GM19452 (cell line): ENCODE measurements around the gene SDR39U1.
"Not testable (repeated sequence)": the region's sequence is repeated elsewhere in the genome, so short reads cannot be mapped to it uniquely, and the experiment has no call there.

Experiments used
- ATAC-seq: cut with Tn5 transposase; IDR thresholded peaks from one replicate; pipeline ENCODE4 v1.9.1; 2021; ENCODE audit not compliant: unreplicated experiment

The SDR39U1 gene

GRCh38 chr14:24442240-24443052, at the start of gene SDR39U1:
TSS of gene SDR39U1 (minus strand) at chr14:24442776. CDS start at chr14:24442769, 7 bp downstream.
- peak; percentile 88 for ATAC-seq

- ATAC-seq: not testable (repeated sequence)
These were observed 49.2 kb upstream of the SDR39U1 start for GRCh38 chr14:24491586-24492408.

- ATAC-seq: no peak
These were observed 41.2 kb upstream of the SDR39U1 start for GRCh38 chr14:24483604-24484252.

GRCh38 chr14:24482699-24483303, 40.2 kb upstream of the SDR39U1 start:
- ATAC-seq: not testable (repeated sequence)

GRCh38 chr14:24481622-24482324, 39.2 kb upstream of the SDR39U1 start:
- peak; percentile 75 for ATAC-seq

- not testable (repeated sequence) for ATAC-seq
These were observed 37.4 kb upstream of the SDR39U1 start for GRCh38 chr14:24479999-24480398.

GRCh38 chr14:24475261-24475660, 32.7 kb upstream of the SDR39U1 start:
- ATAC-seq: no peak

- ATAC-seq: no peak
These were observed 30.6 kb upstream of the SDR39U1 start for GRCh38 chr14:24473211-24473610.

- not testable (repeated sequence) for ATAC-seq
These were observed 27.9 kb upstream of the SDR39U1 start for GRCh38 chr14:24470450-24470849.

- ATAC-seq: no peak
These were observed 23.2 kb upstream of the SDR39U1 start for GRCh38 chr14:24465805-24466204.

GRCh38 chr14:24465368-24465767, 22.8 kb upstream of the SDR39U1 start:
- no peak for ATAC-seq

- ATAC-seq: no peak
These were observed 21.6 kb upstream of the SDR39U1 start for GRCh38 chr14:24463884-24464785.

GRCh38 chr14:24463017-24463883, 20.7 kb upstream of the SDR39U1 start:
- no peak for ATAC-seq

GRCh38 chr14:24461336-24461735, 18.8 kb upstream of the SDR39U1 start:
- no peak for ATAC-seq

- no peak for ATAC-seq
These were observed 16.8 kb upstream of the SDR39U1 start for GRCh38 chr14:24459331-24459730.

- ATAC-seq: no peak
These were observed 16.2 kb upstream of the SDR39U1 start for GRCh38 chr14:24458736-24459135.

- ATAC-seq: no peak
These were observed 14.4 kb upstream of the SDR39U1 start for GRCh38 chr14:24456980-24457379.

GRCh38 chr14:24450828-24451227, 8.3 kb upstream of the SDR39U1 start:
- ATAC-seq: not testable (repeated sequence)
